Heart right ventricle (tissue), 16 donors: ENCODE results near the gene HTT. TPM values are rescaled to one million over a fixed set of nuclear protein-coding genes. Genes with fewer than 3 reads are reported as not detected.
A peak's percentile ranks its signal among the peaks of the same experiment; 100 is the strongest.

Source experiments
- ATAC-seq, 8 donors: fragments of 200-7000 bp; cut with Tn5 transposase; one replicate each; pipeline ENCODE4 v1.9.1; 2020; ENCODE audit warnings: mild to moderate bottlenecking in 8 of 8, moderate library complexity in 8 of 8, moderate number of reproducible peaks in 1 of 8
- DNase-seq, 2 donors: peaks; one replicate each; pipeline ENCODE4 v3.0.0-alpha.2; 2020
- H3K27ac ChIP-seq, 10 donors: fragments of 200-600 bp; sonication (generic) in 2 of 10; one replicate each; pipeline versions ENCODE4 v1.5.0 to v1.8.0; 2020 to 2022; ENCODE audit warnings: mild to moderate bottlenecking in 3 of 10
- H3K27me3 ChIP-seq, 7 donors: fragments of 200-600 bp; one replicate each; pipeline ENCODE4 v1.8.0; 2021 to 2022; ENCODE audit warnings: mild to moderate bottlenecking in 2 of 7
- H3K36me3 ChIP-seq, 9 donors: fragments of 200-600 bp; sonication (generic) in 1 of 9; one replicate each; pipeline versions ENCODE4 v1.5.0 to v1.8.0; 2020 to 2022; ENCODE audit warnings: mild to moderate bottlenecking in 2 of 9
- H3K4me1 ChIP-seq, 9 donors: fragments of 200-600 bp; sonication (generic) in 1 of 9; one replicate each; pipeline versions ENCODE4 v1.5.0 to v1.8.0; 2020 to 2022; ENCODE audit warnings: mild to moderate bottlenecking in 4 of 9
- H3K4me3 ChIP-seq, 10 donors: fragments of 200-600 bp; sonication (generic) in 2 of 10; one replicate each; pipeline versions ENCODE4 v1.5.0 to v1.8.0; 2020 to 2022; ENCODE audit warnings: mild to moderate bottlenecking in 7 of 10, moderate library complexity in 2 of 10
- H3K9me3 ChIP-seq, 11 donors: fragments of 200-600 bp in 10 of 11; sonication (generic) in 2 of 11; one replicate each; pipeline versions ENCODE4 v1.5.0 to v1.8.0; 2013 to 2022; ENCODE audit warnings: mild to moderate bottlenecking in 2 of 11, control low read depth in 1 of 11, moderate library complexity in 1 of 11
- CTCF ChIP-seq, 9 donors: fragments of 200-600 bp; sonication (generic) in 2 of 9; IDR thresholded peaks; one replicate each; pipeline versions ENCODE4 v1.5.0 to v1.8.0; 2021 to 2022; ENCODE audit warnings: antibody characterized with exemption in 9 of 9, mild to moderate bottlenecking in 5 of 9, moderate library complexity in 1 of 9
- WGBS, 2 donors: extraction: QIAGEN DNeasy Blood & Tissue Kit; methylation state at CpG; one replicate each; pipeline ENCODE4 v1.1.7; 2013; ENCODE audit warnings: inconsistent platforms in 1 of 2; 5-methylcytosine and 5-hydroxymethylcytosine counted together
- intact Hi-C, 10 donors: fragments of 100-400 bp; cut with DNase I; formaldehyde crosslinking; loops; one replicate each; pipeline versions ENCODE4 v1.11.1 to v1.14.2; 2022
- polyA plus RNA-seq, 2 donors: library from polyadenylated mRNA; stranded (reverse); fragments of 200-250 nt; gene quantifications; one replicate each; pipeline ENCODE4 v1.2.3, GENCODE V29; 2013
- total RNA-seq, 10 donors: library from RNA; stranded (reverse); fragmentation: NEBNext Ultra II Directional in 3 of 10; extraction: Animal tissue kit (Norgen Biotek cat#: 25700) in 3 of 10; gene quantifications; one replicate each; pipeline versions ENCODE4 v1.2.1 to v1.2.4, GENCODE V29; 2021 to 2023
- donor health status: Arrhythmogenic right ventricular cardiomyopathy.
- donor health status: ischemic (EF 13 %, LVEDD 7.1; RV severe dilation, severe dysfunction).
- donor health status: healthy with polysubstance abuse.
- donor health status: DM: no; HTN: yes; CAD: no.
- donor health status: DM: no; HTN: no; CAD: no.
- donor health status: ischemic (EF 25% LVEDD 6.9; RV normal size, moderate dysfunction).
- donor health status: ischemic (EF 25% LVEDD 5.7; RV mildly dilated, moderate dysfunction).
- donor health status: healthy.
- donor health status: DM: yes; HTN: yes; CAD: no.
- donor health status: Ischemic cardiomyopathy.
- donor health status: ischemic (EF 35%, LVEDD 5.7; RV mildly dilated, moderate dysfunction).
- donor health status: nonischemic (EF 11% LVEDD 7.7; RV severe dilation, severe dysfunction).
- donor health status: DM: yes; HTN: yes; CAD: no.
- donor health status: PGD.
- donor health status: ischemic (EF 29% LVEDD 5.4; RV normal size, mild dysfunction).
- donor health status: nonischemic (EF 23%, LVEDD 6.1; RV moderate dilation, normal function).

The HTT gene
- total and polyA plus RNA-seq, 12 donors = 6.3 to 34.0 (median 24.1) TPM

DNA sequence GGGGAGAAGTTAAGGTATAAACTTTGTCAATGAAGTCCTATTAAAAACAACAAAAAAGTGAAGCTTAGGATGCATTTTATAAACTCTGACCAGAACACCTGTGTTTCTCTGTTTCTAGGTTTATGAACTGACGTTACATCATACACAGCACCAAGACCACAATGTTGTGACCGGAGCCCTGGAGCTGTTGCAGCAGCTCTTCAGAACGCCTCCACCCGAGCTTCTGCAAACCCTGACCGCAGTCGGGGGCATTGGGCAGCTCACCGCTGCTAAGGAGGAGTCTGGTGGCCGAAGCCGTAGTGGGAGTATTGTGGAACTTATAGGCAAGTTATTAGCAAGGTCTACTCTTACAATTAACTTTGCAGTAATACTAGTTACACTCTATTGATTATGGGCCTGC is 46.6 kb downstream of the HTT start:
- 93 to 96% methylated on average over 9 of the region's 9 CpGs for WGBS, 2 donors
- H3K9me3 ChIP-seq = no peaks in the 10 kb centered on the region
- intact Hi-C loops = no loop called here
- no peaks in the 10 kb centered on the region for H3K27me3 ChIP-seq
- H3K27ac ChIP-seq = peak overlapping the region in 4 of 10 donors; percentile 71 to 77 (median 74)
- H3K36me3 ChIP-seq = peaks cover 0 to 93% (median 31%) of the 10 kb centered on the region in 9 donors
- H3K4me3 ChIP-seq = no peak overlapping the region
- peaks cover 0 to 49% (median 29%) of the 10 kb centered on the region in 9 donors for H3K4me1 ChIP-seq
- DNase-seq (no peak), ATAC-seq (no peak)
- no peak for TF ChIP-seq CTCF (IDR thresholded peaks at IDR 0.05)

- intact Hi-C loops = no loop called here
- WGBS, 2 donors = 97 to 100% methylated on average over 2 of the region's 2 CpGs
- Histone ChIP-seq H3K9me3 (no peaks in the 10 kb centered on the region), H3K36me3 (peaks cover 0 to 93% (median 27%) of the 10 kb centered on the region in 9 donors), H3K27me3 (no peaks in the 10 kb centered on the region), H3K4me1 (peaks cover 0 to 44% (median 24%) of the 10 kb centered on the region in 9 donors), H3K4me3 (no peak overlapping the region), H3K27ac (peak overlapping the region in 9 of 10 donors; percentile 4 to 81 (median 71))
- DNase-seq (no peak), ATAC-seq (no peak)
- TF ChIP-seq CTCF (IDR thresholded peaks at IDR 0.05) = no peak
Observed at GRCh38 chr4:3121596-3121995, 47.1 kb downstream of the HTT start.

DNA sequence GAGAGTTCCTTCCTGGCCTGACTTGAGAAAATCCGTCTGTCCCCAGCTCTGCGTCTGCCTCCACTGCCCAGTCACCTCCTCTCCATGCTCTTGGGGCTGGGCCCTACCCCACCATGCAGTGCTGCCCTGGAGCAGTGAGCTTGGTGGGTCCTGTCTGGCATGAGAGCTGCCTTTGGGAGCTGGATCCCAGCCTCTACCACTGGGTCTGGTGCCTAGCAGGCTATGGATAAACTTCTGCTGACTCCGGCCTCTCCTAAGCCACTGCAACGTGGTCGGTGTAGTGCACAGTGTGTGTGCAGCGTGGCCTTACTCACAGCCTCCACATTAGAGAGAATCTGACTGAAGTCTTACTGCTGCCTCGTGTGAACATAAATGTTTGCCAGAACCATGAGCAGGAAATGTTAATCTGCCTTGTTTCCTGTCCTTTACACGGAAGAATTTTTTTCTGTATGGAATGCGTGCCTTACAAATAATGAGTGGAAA is 47.6 kb downstream of the HTT start:
- intact Hi-C loops = no loop called here
- DNase-seq (no peak), ATAC-seq (peak; percentile 28 to 87 (median 79))
- no peaks in the 10 kb centered on the region for H3K27me3 ChIP-seq
- peaks cover 0 to 39% (median 22%) of the 10 kb centered on the region in 9 donors for H3K4me1 ChIP-seq
- H3K27ac ChIP-seq = peak overlapping the region in 9 of 10 donors; percentile 4 to 81 (median 71)
- no peaks in the 10 kb centered on the region for H3K9me3 ChIP-seq
- TF ChIP-seq CTCF (IDR thresholded peaks at IDR 0.05) = no peak
- 37 to 56% methylated on average over 9 of the region's 9 CpGs for WGBS, 2 donors
- H3K36me3 ChIP-seq = peaks cover 0 to 93% (median 29%) of the 10 kb centered on the region in 9 donors
- no peak overlapping the region for H3K4me3 ChIP-seq

GRCh38 chr4:3123181-3123671 is 48.7 kb downstream of the HTT start:
- ATAC-seq = peak in 4 of 8 donors; percentile 43 to 57 (median 51)
- peaks cover 0 to 93% (median 39%) of the 10 kb centered on the region in 9 donors for H3K36me3 ChIP-seq
- no peaks in the 10 kb centered on the region for H3K27me3 ChIP-seq
- WGBS, 2 donors = 50 to 57% methylated on average over 3 of the region's 3 CpGs
- TF ChIP-seq CTCF (IDR thresholded peaks at IDR 0.05) = no peak
- intact Hi-C loops = no loop called here
- H3K9me3 ChIP-seq = no peaks in the 10 kb centered on the region
- DNase-seq = no peak
- peak overlapping the region in 7 of 10 donors; percentile 24 to 81 (median 74) for H3K27ac ChIP-seq
- no peak overlapping the region for H3K4me3 ChIP-seq
- H3K4me1 ChIP-seq = peaks cover 0 to 35% (median 22%) of the 10 kb centered on the region in 9 donors
